HepG2 (cell line): ENCODE results near the gene MACROH2A1. TPM values are rescaled to one million over a fixed set of nuclear protein-coding genes. Genes with fewer than 3 reads are reported as not detected.

ENCODE experiments used
- ASH2L ChIP-seq: fragments of 300-600, 200-600 bp; sonication (generic); IDR thresholded peaks from 2 replicates; pipeline ENCODE4 v1.7.0; 2017; ENCODE audit warnings: low read depth, mild to moderate bottlenecking, moderate library complexity, mixed read lengths, low read length; ENCODE audit not compliant: insufficient read length
- CENPX ChIP-seq: sonication (generic); formaldehyde crosslinking; IDR thresholded peaks from 2 replicates; pipeline ENCODE4 v1.9.0; 2021; ENCODE audit warnings: mild to moderate bottlenecking, missing genetic modification reagents, moderate library complexity
- CREM ChIP-seq, 2 experiments: sonication (generic) in 1 of 2; formaldehyde crosslinking in 1 of 2; IDR thresholded peaks; 2 replicates each; pipeline versions ENCODE4 v1.4.0 to v1.6.1; 2016 to 2020; ENCODE audit warnings: antibody characterized with exemption in 1 of 2, mild to moderate bottlenecking in 1 of 2, missing genetic modification reagents in 1 of 2
- ETS1 ChIP-seq: sonication (generic); formaldehyde crosslinking; IDR thresholded peaks from 2 replicates; pipeline ENCODE4 v1.4.0; 2020; ENCODE audit warnings: missing genetic modification reagents
- FOSL2 ChIP-seq: sonication (generic); formaldehyde crosslinking; IDR thresholded peaks from 2 replicates; pipeline ENCODE4 v1.4.0; 2020; ENCODE audit warnings: missing genetic modification reagents
- HMGA1 ChIP-seq: sonication (generic); formaldehyde crosslinking; conservative IDR thresholded peaks from 2 replicates; pipeline ENCODE4 v1.4.0; 2020; ENCODE audit warnings: missing genetic modification reagents
- KDM6A ChIP-seq: IDR thresholded peaks from 2 replicates; pipeline ENCODE4 v1.6.1; 2016; ENCODE audit warnings: low read depth
- KMT2B ChIP-seq: IDR thresholded peaks from 2 replicates; pipeline ENCODE4 v1.6.1; 2016; ENCODE audit warnings: missing genetic modification reagents, missing compliant biosample characterization
- MED1 ChIP-seq: sonication (generic); formaldehyde crosslinking; IDR thresholded peaks from 2 replicates; pipeline ENCODE4 v1.4.0; 2020; ENCODE audit warnings: missing genetic modification reagents
- MYNN ChIP-seq: sonication (generic); formaldehyde crosslinking; IDR thresholded peaks from 2 replicates; pipeline ENCODE4 v1.4.0; 2020; ENCODE audit warnings: mild to moderate bottlenecking, low read depth, missing genetic modification reagents
- NCOA2 ChIP-seq: sonication (generic); formaldehyde crosslinking; IDR thresholded peaks from 2 replicates; pipeline ENCODE4 v1.8.0; 2022; ENCODE audit warnings: inconsistent platforms
- PATZ1 ChIP-seq: sonication (generic); formaldehyde crosslinking; IDR thresholded peaks from 2 replicates; pipeline ENCODE4 v1.4.0; 2020; ENCODE audit warnings: missing genetic modification reagents
- POLR2A ChIP-seq, 2 experiments: IDR thresholded peaks; 2 replicates each; pipeline ENCODE4 v1.6.1; 2011; ENCODE audit warnings: low read depth in 2 of 2, low read length in 2 of 2, mild to moderate bottlenecking in 1 of 2, moderate library complexity in 1 of 2; ENCODE audit not compliant: insufficient read depth in 1 of 2
- SMAD9 ChIP-seq: sonication (generic); formaldehyde crosslinking; IDR thresholded peaks from 2 replicates; pipeline ENCODE4 v1.5.1; 2020; ENCODE audit warnings: mild to moderate bottlenecking, missing genetic modification reagents
- TCF7 ChIP-seq: sonication (generic); IDR thresholded peaks from 2 replicates; pipeline ENCODE4 v1.6.1; 2016; ENCODE audit warnings: antibody characterized with exemption, low read depth
- ZBTB3 ChIP-seq: sonication (generic); formaldehyde crosslinking; IDR thresholded peaks from 2 replicates; pipeline ENCODE4 v1.4.0; 2020; ENCODE audit warnings: low read depth, mild to moderate bottlenecking, moderate library complexity, missing genetic modification reagents, borderline replicate concordance
- ZMYM4 ChIP-seq: sonication (generic); formaldehyde crosslinking; IDR thresholded peaks from 2 replicates; pipeline ENCODE4 v1.8.1; 2023; ENCODE audit warnings: mild to moderate bottlenecking, missing genetic modification reagents
- ZNF124 ChIP-seq: sonication (generic); formaldehyde crosslinking; IDR thresholded peaks from 2 replicates; pipeline ENCODE4 v1.4.0; 2020; ENCODE audit warnings: missing genetic modification reagents
- ZNF34 ChIP-seq: sonication (generic); formaldehyde crosslinking; IDR thresholded peaks from 2 replicates; pipeline ENCODE4 v1.4.0; 2020; ENCODE audit warnings: mild to moderate bottlenecking, missing genetic modification reagents, borderline replicate concordance
- ZNF567 ChIP-seq: sonication (generic); formaldehyde crosslinking; IDR thresholded peaks from 2 replicates; pipeline ENCODE4 v1.8.1; 2023; ENCODE audit warnings: mild to moderate bottlenecking, missing genetic modification reagents, borderline replicate concordance
- ZNF646 ChIP-seq: sonication (generic); formaldehyde crosslinking; IDR thresholded peaks from 2 replicates; pipeline ENCODE4 v1.9.0; 2021; ENCODE audit warnings: mild to moderate bottlenecking, missing genetic modification reagents
- ZNF83 ChIP-seq: sonication (generic); formaldehyde crosslinking; IDR thresholded peaks from 2 replicates; pipeline ENCODE4 v1.4.0; 2020; ENCODE audit warnings: missing genetic modification reagents, mild to moderate bottlenecking, borderline replicate concordance
- polyA plus RNA-seq, 8 experiments: library from polyadenylated mRNA; depleted of rRNA in 3 of 8; stranded (reverse) in 7 of 8; unstranded in 1 of 8; fragments of >200 nt; fragmentation: Illumina TruSeq in 4 of 8; extraction: Trizol in 4 of 8; gene quantifications; 2 replicates each; pipeline versions ENCODE4 v1.2.1 to v1.2.3, GENCODE V29; 2011 to 2016; ENCODE audit warnings: low read depth in 4 of 8, missing spikeins in 1 of 8, mixed read lengths in 1 of 8; ENCODE audit not compliant: insufficient read depth in 1 of 8
- total RNA-seq, 5 experiments: library from RNA; depleted of rRNA; stranded (reverse); fragments of >200 nt; fragmentation: Illumina TruSeq; extraction: Trizol; gene quantifications; 2 replicates each; pipeline ENCODE4 v1.2.3, GENCODE V29; 2016; ENCODE audit warnings: low read depth in 1 of 5

MACROH2A1 gene
- total and polyA plus RNA-seq, 2 of the 13 experiments (the other 11 are each of a cell fraction or from before 2014, with no cell fraction given): 69.1 to 158 TPM

- no peak for TF ChIP-seq ZNF646 (CRISPR knock-in tag)
- TF ChIP-seq MYNN (CRISPR knock-in tag): no peak
- no peak for TF ChIP-seq KMT2B (CRISPR knock-in tag)
- TF ChIP-seq ZMYM4: no peak
- TF ChIP-seq ETS1 (CRISPR knock-in tag): no peak
- TF ChIP-seq KDM6A (CRISPR knock-in tag): 0 out of 2 replicates have a peak, but pooled peaks have one; percentile 43
- TF ChIP-seq ZNF124 (CRISPR knock-in tag): no peak
- TF ChIP-seq ZNF83: no peak
- no peak for TF ChIP-seq POLR2A (IDR thresholded peaks at IDR 0.05; ENCODE audit: insufficient read depth in 1 of 2, low read depth in 2 of 2, low read length in 2 of 2)
- TF ChIP-seq PATZ1 (CRISPR knock-in tag): no peak
- TF ChIP-seq ASH2L: no peak
- TF ChIP-seq ZNF34 (CRISPR knock-in tag): no peak
- TF ChIP-seq MED1: no peak
- no peak for TF ChIP-seq SMAD9 (CRISPR knock-in tag)
- no peak for TF ChIP-seq TCF7
- peak; percentile 83 for TF ChIP-seq FOSL2
- TF ChIP-seq NCOA2 (CRISPR knock-in tag): peak; percentile 15; the same call in 1 of the 2 replicates
- peak; percentile 31; the same call in 1 of the 2 replicates for TF ChIP-seq CREM (IDR thresholded peaks at IDR 0.05)
- TF ChIP-seq CREM (CRISPR knock-in tag; IDR thresholded peaks at IDR 0.05): no peak
- no peak for TF ChIP-seq ZBTB3 (CRISPR knock-in tag)
- TF ChIP-seq ZNF567 (CRISPR knock-in tag): no peak
- no peak for TF ChIP-seq CENPX (CRISPR knock-in tag)
- no peak for TF ChIP-seq HMGA1
Observed at GRCh38 chr5:135308752-135309151, 90.3 kb downstream of the MACROH2A1 start (continued).
